Stimulated activated CD8-positive, alpha-beta memory T cell treated with anti-CD3 and anti-CD28 coated beads, Interleukin-4, amount 100 ng/mL, for 4 hours (primary cell): ENCODE data around the gene NTRK2.

ENCODE experiments used
- DNase-seq, 2 donors: peaks; one replicate each; pipeline ENCODE4 v3.0.0-alpha.2; 2020; ENCODE audit warnings: low read depth in 2 of 2, low spot score in 1 of 2

The NTRK2 gene

GRCh38 chr9:85004818-85005413 is 335.4 kb downstream of the NTRK2 start:
- no peak for DNase-seq

GRCh38 chr9:85007748-85008147 is 338.2 kb downstream of the NTRK2 start:
- DNase-seq, result no peak

GRCh38 chr9:85008215-85008614 is 338.7 kb downstream of the NTRK2 start:
- no peak for DNase-seq

GRCh38 chr9:85009251-85009650 is 339.7 kb downstream of the NTRK2 start:
- DNase-seq, result no peak

GRCh38 chr9:85013703-85014102 is 344.2 kb downstream of the NTRK2 start:
- no peak for DNase-seq

GRCh38 chr9:85014292-85014691 is 344.8 kb downstream of the NTRK2 start:
- DNase-seq, result no peak

GRCh38 chr9:85016384-85017006 is 347.0 kb downstream of the NTRK2 start:
- no peak for DNase-seq

- no peak for DNase-seq
Measured at GRCh38 chr9:85020791-85021190, 351.3 kb downstream of the NTRK2 start.

GRCh38 chr9:85021686-85022085 is 352.2 kb downstream of the NTRK2 start:
- no peak for DNase-seq

GRCh38 chr9:85024374-85024773 is 354.8 kb downstream of the NTRK2 start:
- no peak for DNase-seq

GRCh38 chr9:85025638-85026037 is 356.1 kb downstream of the NTRK2 start:
- no peak for DNase-seq

- DNase-seq, result no peak
Measured at GRCh38 chr9:85027870-85028269, 358.3 kb downstream of the NTRK2 start.

GRCh38 chr9:85030316-85030715 is 360.8 kb downstream of the NTRK2 start:
- no peak for DNase-seq

- no peak for DNase-seq
Measured at GRCh38 chr9:85036496-85036895, 367.0 kb downstream of the NTRK2 start.

- no peak for DNase-seq
Measured at GRCh38 chr9:85038061-85038460, 368.5 kb downstream of the NTRK2 start.

GRCh38 chr9:85038824-85039608 is 369.5 kb downstream of the NTRK2 start:
- DNase-seq, result no peak

GRCh38 chr9:85040146-85040545 is 370.6 kb downstream of the NTRK2 start:
- DNase-seq, result no peak

GRCh38 chr9:85040821-85041465 is 371.4 kb downstream of the NTRK2 start:
- DNase-seq, result no peak

GRCh38 chr9:85041466-85042137 is 372.1 kb downstream of the NTRK2 start:
- DNase-seq, result no peak

- no peak for DNase-seq
Measured at GRCh38 chr9:85042981-85043647, 373.6 kb downstream of the NTRK2 start.

GRCh38 chr9:85045271-85045670 is 375.7 kb downstream of the NTRK2 start:
- DNase-seq, result no peak
